PC-9 (cell line): ENCODE measurements around the gene TRIM66. TPM values are rescaled to one million over a fixed set of nuclear protein-coding genes. Genes with fewer than 3 reads are reported as not detected.

ENCODE experiments used
- BruUV-seq: library from RNA; stranded (reverse); fragments of 400-500 nt; replicated peaks from 2 replicates; lab custom pipeline; 2021; lab: Mats Ljungman, UMichigan
- CTCF ChIA-PET: fragments of 300-600 bp; sonication (Branson Sonifier 250); formaldehyde crosslinking; loops from one replicate; lab custom pipeline; 2022; ENCODE audit warnings: antibody characterized with exemption; lab: Charles Lee
- POLR2A ChIA-PET: fragments of 300-600 bp; sonication (Branson Sonifier 250); formaldehyde crosslinking; loops from one replicate; lab custom pipeline; 2022; ENCODE audit warnings: antibody characterized with exemption; ENCODE audit not compliant: unreplicated experiment; lab: Charles Lee
- DNase-seq, 2 experiments: peaks; one replicate each; pipeline versions ENCODE4 v3.0.0 to v3.0.0-alpha.2; 2015 to 2022; ENCODE audit warnings: mixed read lengths in 1 of 2
- H2AFZ ChIP-seq: fragments of 200-600 bp; sonication (generic); 2 replicates; pipeline ENCODE4 v1.8.1; 2017; ENCODE audit warnings: antibody characterized with exemption
- H3F3A ChIP-seq: fragments of 200-600 bp; sonication (generic); 2 replicates; pipeline ENCODE4 v1.8.1; 2017; ENCODE audit warnings: antibody characterized with exemption, mild to moderate bottlenecking, low read depth; ENCODE audit not compliant: insufficient read depth
- H3K27ac ChIP-seq: fragments of 200-600 bp; sonication (generic); 2 replicates; pipeline ENCODE4 v1.6.1; 2016; ENCODE audit warnings: mixed run types
- H3K27me3 ChIP-seq: fragments of 200-600 bp; sonication (generic); 2 replicates; pipeline ENCODE4 v1.6.1; 2016; ENCODE audit warnings: low read depth, mixed run types; ENCODE audit not compliant: insufficient read depth
- H3K36me3 ChIP-seq: fragments of 200-600 bp; sonication (generic); 2 replicates; pipeline ENCODE4 v1.6.1; 2016; ENCODE audit warnings: low read depth, mixed run types
- H3K4me1 ChIP-seq: fragments of 200-600 bp; sonication (generic); replicated peaks from 2 replicates; pipeline ENCODE4 v1.6.1; 2016; ENCODE audit warnings: mixed run types; ENCODE audit not compliant: insufficient read depth
- H3K4me2 ChIP-seq: fragments of 200-600 bp; sonication (generic); 2 replicates; pipeline ENCODE4 v1.6.1; 2017; ENCODE audit warnings: mixed run types
- H3K4me3 ChIP-seq: fragments of 200-600 bp; sonication (generic); 2 replicates; pipeline ENCODE4 v1.6.1; 2016; ENCODE audit warnings: mixed run types
- H3K79me2 ChIP-seq: fragments of 200-600 bp; sonication (generic); 2 replicates; pipeline ENCODE4 v1.6.1; 2017; ENCODE audit warnings: low read depth, mixed run types
- H3K9me2 ChIP-seq: fragments of 200-600 bp; sonication (generic); 2 replicates; pipeline ENCODE4 v1.8.1; 2017; ENCODE audit warnings: mild to moderate bottlenecking; ENCODE audit not compliant: insufficient read depth
- H3K9me3 ChIP-seq: fragments of 200-600 bp; sonication (generic); 2 replicates; pipeline ENCODE4 v1.8.1; 2016; ENCODE audit warnings: low read depth; ENCODE audit not compliant: insufficient read depth
- H4K20me1 ChIP-seq: fragments of 200-600 bp; sonication (generic); 2 replicates; pipeline ENCODE4 v1.8.1; 2017; ENCODE audit not compliant: insufficient read depth
- CTCF ChIP-seq: fragments of 200-600 bp; sonication (generic); conservative IDR thresholded peaks from 2 replicates; pipeline ENCODE4 v1.6.1; 2017; ENCODE audit warnings: mixed run types, antibody characterized with exemption, mild to moderate bottlenecking, moderate library complexity
- EZH2 ChIP-seq: fragments of 200-600 bp; sonication (generic); IDR thresholded peaks from 2 replicates; pipeline ENCODE4 v1.8.0; 2017; ENCODE audit warnings: antibody characterized with exemption, low read depth
- intact Hi-C: fragments of 100-400 bp; cut with micrococcal nuclease; formaldehyde crosslinking; loops from one replicate; pipeline ENCODE4 v1.10.0; 2022; ENCODE audit not compliant: unreplicated experiment
- total RNA-seq: library from RNA; stranded (reverse); gene quantifications from 2 replicates; pipeline ENCODE4 v1.2.3, GENCODE V29; 2021

The TRIM66 gene
- total RNA-seq, 1 experiment from 2014 or later, result 17.0 TPM

- Histone ChIP-seq H3K4me3 (no peak overlapping the region), H3K9me2 (no peaks in the 10 kb centered on the region), H3K9me3 (no peaks in the 10 kb centered on the region), H3F3A (no peaks in the 10 kb centered on the region), H3K4me2 (no peak overlapping the region), H2AFZ (no peak overlapping the region), H3K27me3 (no peaks in the 10 kb centered on the region), H3K79me2 (no peaks in the 10 kb centered on the region), H3K27ac (no peak overlapping the region), H4K20me1 (no peaks in the 10 kb centered on the region), H3K4me1 (no peaks in the 10 kb centered on the region), H3K36me3 (no peaks in the 10 kb centered on the region)
- POLR2A ChIA-PET, result no interaction called here
- BruUV-seq, result no TSS peak
- intact Hi-C loops, result no loop called here
- CTCF ChIA-PET, result no interaction called here
- no peak for DNase-seq
- TF ChIP-seq EZH2 (no peak), CTCF (no peak)
Observed at GRCh38 chr11:8709002-8709672, 26.7 kb upstream of the TRIM66 start.

GRCh38 chr11:8707541-8708191 is 25.2 kb upstream of the TRIM66 start:
- BruUV-seq, result no TSS peak

More at GRCh38 chr11:8707541-8708191, 25.2 kb upstream of the TRIM66 start:
- no peak overlapping the region for H3K4me2 ChIP-seq
- H3K9me3 ChIP-seq, result no peaks in the 10 kb centered on the region
- H4K20me1 ChIP-seq, result no peaks in the 10 kb centered on the region
- no peaks in the 10 kb centered on the region for H3K36me3 ChIP-seq
- intact Hi-C loops, result no loop called here
- no peak for TF ChIP-seq EZH2
- no peak for TF ChIP-seq CTCF
- ChIA-PET POLR2A (no interaction called here), CTCF (interaction anchor here (0.6 kb wide), 1 partner anchor 253 kb away, joined by 7 read pairs; no protein-coding TSS in a partner anchor)
- no peaks in the 10 kb centered on the region for H3K9me2 ChIP-seq
- no peak for DNase-seq
- no peak overlapping the region for H3K27ac ChIP-seq
- H2AFZ ChIP-seq, result no peak overlapping the region
- no peaks in the 10 kb centered on the region for H3K4me1 ChIP-seq
- no peaks in the 10 kb centered on the region for H3K79me2 ChIP-seq
- H3K4me3 ChIP-seq, result no peak overlapping the region
- H3F3A ChIP-seq, result no peaks in the 10 kb centered on the region
- H3K27me3 ChIP-seq, result no peaks in the 10 kb centered on the region
